ENCODE measurements around the gene ESYT2. TPM values are rescaled to one million over a fixed set of nuclear protein-coding genes. Genes with fewer than 3 reads are reported as not detected.

ESYT2 gene
- total RNA-seq, 1 donor from 2014 or later, result 38.1 TPM

DNA sequence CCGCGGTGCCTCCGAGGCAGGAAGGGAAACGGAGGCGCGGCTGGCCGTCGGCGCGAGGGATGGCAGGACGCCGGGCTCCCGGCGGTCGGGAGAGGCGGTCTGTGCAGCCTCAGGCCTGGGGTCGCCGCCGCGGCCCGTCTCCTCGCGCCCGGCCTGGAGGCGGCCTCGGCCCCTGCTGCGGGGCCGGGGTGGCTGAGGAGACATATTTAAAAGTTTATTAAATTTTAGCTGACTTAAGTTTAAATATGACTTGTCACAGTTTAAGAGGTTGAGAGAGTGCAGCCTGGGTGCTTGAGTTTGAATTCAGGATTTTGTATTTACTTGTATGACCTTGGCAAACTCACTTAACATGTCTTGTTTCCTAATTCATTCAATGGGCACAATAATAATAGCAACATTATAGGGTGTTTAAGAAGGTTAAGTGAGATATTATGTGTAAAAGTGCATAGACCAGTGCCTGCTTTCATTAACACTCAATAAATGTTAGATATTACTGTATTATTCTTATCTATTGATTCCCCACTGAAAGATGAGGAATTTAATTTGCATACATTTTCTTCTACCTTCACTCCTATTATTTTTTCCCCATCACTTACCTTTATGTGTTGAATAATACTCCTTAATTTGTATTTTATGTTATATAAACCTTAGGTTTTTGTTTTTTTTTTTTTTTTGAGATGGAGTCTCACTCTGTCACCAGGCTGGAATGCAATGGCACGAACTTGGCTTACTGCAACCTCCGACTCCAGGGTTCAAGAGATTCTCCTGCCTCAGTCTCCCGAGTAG lies 27.8 kb upstream of the ESYT2 start:
- Histone ChIP-seq H3K9me3 (ENCODE audit: control insufficient read depth in 3 of 3, low read length in 3 of 3) (no peaks in the 10 kb centered on the region), H3K36me3 (ENCODE audit: control insufficient read depth in 3 of 3, insufficient read depth in 3 of 3, low read length in 3 of 3) (no peaks in the 10 kb centered on the region), H3K4me1 (ENCODE audit: control insufficient read depth in 3 of 3, insufficient read depth in 3 of 3, low read length in 3 of 3) (peaks cover 4 to 10% (median 8%) of the 10 kb centered on the region in 3 donors), H3K4me3 (ENCODE audit: low read length in 3 of 3) (peak overlapping the region; percentile 88 to 93 (median 89)), H3K9ac (ENCODE audit: low read depth in 1 of 3, low read length in 3 of 3) (peak overlapping the region in 2 of 3 donors; percentile 74 to 84), H3K27ac (ENCODE audit: low read depth, low read length) (peak overlapping the region; percentile 75), H3K27me3 (ENCODE audit: control insufficient read depth in 3 of 3, insufficient read depth in 3 of 3, low read length in 3 of 3) (no peaks in the 10 kb centered on the region)

GRCh38 chr7:158854681-158855081 lies 25.4 kb upstream of the ESYT2 start:
- Histone ChIP-seq H3K4me1 (ENCODE audit: control insufficient read depth in 3 of 3, insufficient read depth in 3 of 3, low read length in 3 of 3) (peaks cover 7 to 14% (median 8%) of the 10 kb centered on the region in 3 donors), H3K36me3 (ENCODE audit: control insufficient read depth in 3 of 3, insufficient read depth in 3 of 3, low read length in 3 of 3) (no peaks in the 10 kb centered on the region), H3K9me3 (ENCODE audit: control insufficient read depth in 3 of 3, low read length in 3 of 3) (no peaks in the 10 kb centered on the region), H3K4me3 (ENCODE audit: low read length in 3 of 3) (no peak overlapping the region), H3K27me3 (ENCODE audit: control insufficient read depth in 3 of 3, insufficient read depth in 3 of 3, low read length in 3 of 3) (no peaks in the 10 kb centered on the region), H3K27ac (ENCODE audit: low read depth, low read length) (no peak overlapping the region), H3K9ac (ENCODE audit: low read depth in 1 of 3, low read length in 3 of 3) (no peak overlapping the region)

DNA sequence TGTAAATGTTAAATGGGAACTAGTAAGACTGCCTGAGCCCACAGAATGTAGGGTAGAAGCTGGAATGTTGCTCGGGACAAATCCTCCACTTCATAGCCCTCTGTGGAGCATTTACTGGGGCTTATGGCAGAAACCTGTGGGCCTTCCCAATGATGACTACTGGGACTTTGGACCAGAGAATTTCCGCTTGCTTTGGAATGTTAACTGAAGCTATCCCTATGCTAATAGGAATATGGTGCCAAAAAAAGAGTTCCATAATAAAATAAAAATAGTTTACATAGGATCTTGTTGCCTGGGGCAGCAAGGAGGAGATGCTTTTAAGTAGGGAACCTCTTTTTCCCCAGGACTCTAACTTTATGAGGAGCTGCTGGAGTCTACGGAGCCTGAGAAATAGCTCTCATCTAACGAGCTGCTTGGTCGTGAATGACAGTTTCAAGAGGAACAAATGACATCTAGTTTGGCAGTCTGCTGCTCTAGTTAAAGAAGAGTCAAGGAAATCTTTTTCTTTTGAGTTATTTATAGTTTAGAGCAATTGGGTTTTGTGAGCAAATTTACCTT lies 21.3 kb upstream of the ESYT2 start:
- Histone ChIP-seq H3K4me1 (ENCODE audit: control insufficient read depth in 3 of 3, insufficient read depth in 3 of 3, low read length in 3 of 3) (peaks cover 0 to 5% (median 4%) of the 10 kb centered on the region in 3 donors), H3K9ac (ENCODE audit: low read depth in 1 of 3, low read length in 3 of 3) (no peak overlapping the region), H3K4me3 (ENCODE audit: low read length in 3 of 3) (no peak overlapping the region), H3K9me3 (ENCODE audit: control insufficient read depth in 3 of 3, low read length in 3 of 3) (no peaks in the 10 kb centered on the region), H3K27ac (ENCODE audit: low read depth, low read length) (no peak overlapping the region), H3K36me3 (ENCODE audit: control insufficient read depth in 3 of 3, insufficient read depth in 3 of 3, low read length in 3 of 3) (no peaks in the 10 kb centered on the region), H3K27me3 (ENCODE audit: control insufficient read depth in 3 of 3, insufficient read depth in 3 of 3, low read length in 3 of 3) (no peaks in the 10 kb centered on the region)

DNA sequence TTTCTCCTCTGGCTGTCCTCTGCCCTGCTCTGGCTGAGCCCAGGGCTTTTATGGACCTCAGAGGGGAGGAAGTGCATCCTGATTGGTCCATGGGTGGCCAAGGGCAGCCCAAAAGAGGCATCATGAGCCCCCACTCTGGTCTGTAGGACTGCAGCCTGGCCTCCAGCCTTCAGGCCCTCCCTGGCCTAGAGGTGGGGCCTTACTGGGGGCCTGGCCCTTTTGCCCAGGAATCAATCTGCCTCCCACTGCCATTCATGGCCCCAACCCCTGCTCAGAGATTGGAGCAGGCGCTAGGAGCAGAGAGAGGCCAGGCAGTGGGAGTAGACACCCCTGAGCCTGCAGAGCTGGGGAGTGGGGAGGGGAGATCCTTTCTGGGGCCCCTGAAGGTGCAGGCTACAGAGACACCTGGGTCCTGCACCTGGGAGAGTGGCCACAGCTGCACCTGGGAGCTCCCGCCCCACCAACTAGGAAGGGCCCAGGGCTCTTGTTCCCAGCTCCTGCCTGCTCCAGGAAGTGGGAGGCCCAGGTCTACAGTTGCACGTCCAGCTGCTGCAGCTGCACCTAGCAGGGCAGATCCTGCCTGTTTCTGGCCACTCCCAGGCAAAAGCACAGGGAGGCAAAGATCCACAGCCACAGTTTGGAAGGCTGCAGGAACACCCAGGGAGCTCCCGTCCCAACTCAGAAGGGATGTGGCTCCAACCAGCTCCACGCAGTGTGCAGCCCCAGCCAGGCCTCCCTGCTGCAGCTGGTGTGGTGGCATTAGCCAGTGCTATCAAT lies 20.6 kb upstream of the ESYT2 start:
- H3K36me3 ChIP-seq (ENCODE audit: control insufficient read depth in 3 of 3, insufficient read depth in 3 of 3, low read length in 3 of 3), result no peaks in the 10 kb centered on the region
- no peaks in the 10 kb centered on the region for H3K27me3 ChIP-seq (ENCODE audit: control insufficient read depth in 3 of 3, insufficient read depth in 3 of 3, low read length in 3 of 3)
- H3K4me1 ChIP-seq (ENCODE audit: control insufficient read depth in 3 of 3, insufficient read depth in 3 of 3, low read length in 3 of 3), result peaks cover 0 to 5% (median 4%) of the 10 kb centered on the region in 3 donors
- H3K9ac ChIP-seq (ENCODE audit: low read depth in 1 of 3, low read length in 3 of 3), result peak overlapping the region in 1 of 3 donors; percentile 16
- no peak overlapping the region for H3K4me3 ChIP-seq (ENCODE audit: low read length in 3 of 3)
- no peak overlapping the region for H3K27ac ChIP-seq (ENCODE audit: low read depth, low read length)
- H3K9me3 ChIP-seq (ENCODE audit: control insufficient read depth in 3 of 3, low read length in 3 of 3), result no peaks in the 10 kb centered on the region

GRCh38 chr7:158849442-158849767 lies 20.1 kb upstream of the ESYT2 start:
- Histone ChIP-seq H3K27ac (ENCODE audit: low read depth, low read length) (no peak overlapping the region), H3K36me3 (ENCODE audit: control insufficient read depth in 3 of 3, insufficient read depth in 3 of 3, low read length in 3 of 3) (no peaks in the 10 kb centered on the region), H3K9me3 (ENCODE audit: control insufficient read depth in 3 of 3, low read length in 3 of 3) (no peaks in the 10 kb centered on the region), H3K27me3 (ENCODE audit: control insufficient read depth in 3 of 3, insufficient read depth in 3 of 3, low read length in 3 of 3) (no peaks in the 10 kb centered on the region), H3K4me1 (ENCODE audit: control insufficient read depth in 3 of 3, insufficient read depth in 3 of 3, low read length in 3 of 3) (peaks cover 0 to 5% (median 4%) of the 10 kb centered on the region in 3 donors), H3K9ac (ENCODE audit: low read depth in 1 of 3, low read length in 3 of 3) (no peak overlapping the region), H3K4me3 (ENCODE audit: low read length in 3 of 3) (no peak overlapping the region)

DNA sequence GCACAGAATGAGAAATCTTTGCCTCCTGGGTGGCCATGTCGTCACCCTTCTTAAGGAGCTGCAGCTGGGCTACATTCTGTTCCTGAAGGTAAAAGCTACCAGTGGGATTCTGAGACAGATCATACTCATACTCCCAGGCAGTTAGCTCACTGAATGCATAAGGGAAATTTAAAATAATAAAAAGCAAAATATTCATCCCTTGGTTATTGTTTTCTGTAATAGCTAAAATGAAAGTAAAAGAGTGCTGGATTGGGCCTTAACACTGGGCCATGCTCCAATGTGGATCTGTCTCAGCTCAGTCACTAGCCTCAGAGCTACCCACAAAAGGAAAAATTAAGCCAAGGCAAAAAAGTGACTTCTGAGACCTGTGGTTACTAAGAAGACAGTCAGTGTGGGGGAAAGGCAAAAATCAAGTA lies 18.1 kb upstream of the ESYT2 start:
- no peaks in the 10 kb centered on the region for H3K27me3 ChIP-seq (ENCODE audit: control insufficient read depth in 3 of 3, insufficient read depth in 3 of 3, low read length in 3 of 3)
- no peaks in the 10 kb centered on the region for H3K36me3 ChIP-seq (ENCODE audit: control insufficient read depth in 3 of 3, insufficient read depth in 3 of 3, low read length in 3 of 3)
- H3K9me3 ChIP-seq (ENCODE audit: control insufficient read depth in 3 of 3, low read length in 3 of 3), result no peaks in the 10 kb centered on the region
- peak overlapping the region; percentile 44 to 53 (median 48) for H3K4me3 ChIP-seq (ENCODE audit: low read length in 3 of 3)
- peak overlapping the region; percentile 34 for H3K27ac ChIP-seq (ENCODE audit: low read depth, low read length)
- peak overlapping the region in 2 of 3 donors; percentile 50 to 57 for H3K9ac ChIP-seq (ENCODE audit: low read depth in 1 of 3, low read length in 3 of 3)
- H3K4me1 ChIP-seq (ENCODE audit: control insufficient read depth in 3 of 3, insufficient read depth in 3 of 3, low read length in 3 of 3), result peaks cover 0 to 5% (median 4%) of the 10 kb centered on the region in 3 donors

GRCh38 chr7:158846304-158846703 lies 17.0 kb upstream of the ESYT2 start:
- Histone ChIP-seq H3K4me1 (ENCODE audit: control insufficient read depth in 3 of 3, insufficient read depth in 3 of 3, low read length in 3 of 3) (peaks cover 0 to 5% (median 4%) of the 10 kb centered on the region in 3 donors), H3K27me3 (ENCODE audit: control insufficient read depth in 3 of 3, insufficient read depth in 3 of 3, low read length in 3 of 3) (no peaks in the 10 kb centered on the region), H3K9me3 (ENCODE audit: control insufficient read depth in 3 of 3, low read length in 3 of 3) (no peaks in the 10 kb centered on the region), H3K9ac (ENCODE audit: low read depth in 1 of 3, low read length in 3 of 3) (no peak overlapping the region), H3K4me3 (ENCODE audit: low read length in 3 of 3) (no peak overlapping the region), H3K27ac (ENCODE audit: low read depth, low read length) (no peak overlapping the region), H3K36me3 (ENCODE audit: control insufficient read depth in 3 of 3, insufficient read depth in 3 of 3, low read length in 3 of 3) (no peaks in the 10 kb centered on the region)

DNA sequence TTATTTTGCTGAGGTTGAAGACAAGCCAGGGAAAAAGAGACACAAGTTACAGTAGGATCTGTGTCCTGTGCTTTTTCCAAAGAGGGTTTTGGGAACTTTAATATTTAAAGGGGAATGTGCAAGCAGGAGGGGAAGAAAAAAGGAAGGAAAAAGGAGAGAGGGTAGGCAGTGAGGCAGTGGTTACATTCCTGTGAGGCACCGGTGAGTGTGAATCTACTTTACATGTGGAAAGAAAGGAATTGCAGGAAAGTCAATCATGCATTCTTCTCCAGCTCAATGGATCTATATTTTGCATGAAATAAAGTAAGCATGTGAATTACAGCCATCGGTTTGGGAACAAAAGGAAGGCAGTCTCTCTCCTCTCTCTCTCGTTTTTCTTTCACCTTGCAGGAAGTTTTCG lies 14.5 kb upstream of the ESYT2 start:
- no peak overlapping the region for H3K9ac ChIP-seq (ENCODE audit: low read depth in 1 of 3, low read length in 3 of 3)
- no peaks in the 10 kb centered on the region for H3K9me3 ChIP-seq (ENCODE audit: control insufficient read depth in 3 of 3, low read length in 3 of 3)
- no peaks in the 10 kb centered on the region for H3K36me3 ChIP-seq (ENCODE audit: control insufficient read depth in 3 of 3, insufficient read depth in 3 of 3, low read length in 3 of 3)
- no peaks in the 10 kb centered on the region for H3K27me3 ChIP-seq (ENCODE audit: control insufficient read depth in 3 of 3, insufficient read depth in 3 of 3, low read length in 3 of 3)
- H3K4me1 ChIP-seq (ENCODE audit: control insufficient read depth in 3 of 3, insufficient read depth in 3 of 3, low read length in 3 of 3), result no peaks in the 10 kb centered on the region
- no peak overlapping the region for H3K4me3 ChIP-seq (ENCODE audit: low read length in 3 of 3)
- no peak overlapping the region for H3K27ac ChIP-seq (ENCODE audit: low read depth, low read length)

GRCh38 chr7:158842486-158842885 lies 13.2 kb upstream of the ESYT2 start:
- H3K4me3 ChIP-seq (ENCODE audit: low read length in 3 of 3), result no peak overlapping the region
- no peaks in the 10 kb centered on the region for H3K9me3 ChIP-seq (ENCODE audit: control insufficient read depth in 3 of 3, low read length in 3 of 3)
- no peaks in the 10 kb centered on the region for H3K36me3 ChIP-seq (ENCODE audit: control insufficient read depth in 3 of 3, insufficient read depth in 3 of 3, low read length in 3 of 3)
- H3K27me3 ChIP-seq (ENCODE audit: control insufficient read depth in 3 of 3, insufficient read depth in 3 of 3, low read length in 3 of 3), result no peaks in the 10 kb centered on the region
- H3K4me1 ChIP-seq (ENCODE audit: control insufficient read depth in 3 of 3, insufficient read depth in 3 of 3, low read length in 3 of 3), result no peaks in the 10 kb centered on the region
- no peak overlapping the region for H3K9ac ChIP-seq (ENCODE audit: low read depth in 1 of 3, low read length in 3 of 3)
- no peak overlapping the region for H3K27ac ChIP-seq (ENCODE audit: low read depth, low read length)

- no peak overlapping the region for H3K9ac ChIP-seq (ENCODE audit: low read depth in 1 of 3, low read length in 3 of 3)
- H3K4me1 ChIP-seq (ENCODE audit: control insufficient read depth in 3 of 3, insufficient read depth in 3 of 3, low read length in 3 of 3), result no peaks in the 10 kb centered on the region
- H3K36me3 ChIP-seq (ENCODE audit: control insufficient read depth in 3 of 3, insufficient read depth in 3 of 3, low read length in 3 of 3), result no peaks in the 10 kb centered on the region
- no peaks in the 10 kb centered on the region for H3K9me3 ChIP-seq (ENCODE audit: control insufficient read depth in 3 of 3, low read length in 3 of 3)
- H3K4me3 ChIP-seq (ENCODE audit: low read length in 3 of 3), result no peak overlapping the region
- H3K27ac ChIP-seq (ENCODE audit: low read depth, low read length), result no peak overlapping the region
- H3K27me3 ChIP-seq (ENCODE audit: control insufficient read depth in 3 of 3, insufficient read depth in 3 of 3, low read length in 3 of 3), result no peaks in the 10 kb centered on the region
These were observed 11.3 kb upstream of the ESYT2 start for GRCh38 chr7:158840604-158841003.
